Endothelial cell of umbilical vein (primary cell): Measurements from ENCODE around the gene COQ6. TPM values are rescaled to one million over a fixed set of nuclear protein-coding genes. Genes with fewer than 3 reads are reported as not detected.

Experiments
- BruUV-seq: library from RNA; stranded (reverse); fragments of 400-500 nt; replicated peaks from 2 replicates; lab custom pipeline; 2021; lab: Mats Ljungman, UMichigan
- CTCF ChIA-PET: fragments of 300-600, 350-600 bp; sonication (Branson Sonifier 250); formaldehyde crosslinking; loops from one replicate; lab custom pipeline; 2021; ENCODE audit warnings: antibody characterized with exemption, inconsistent platforms; lab: Charles Lee
- POLR2A ChIA-PET: fragments of 300-600, 350-600 bp; sonication (Branson Sonifier 250); formaldehyde crosslinking; loops from one replicate; lab custom pipeline; 2021; ENCODE audit warnings: antibody characterized with exemption, inconsistent platforms; lab: Charles Lee
- DNase-seq: peaks from one replicate; pipeline ENCODE4 v3.0.0-alpha.2; 2011; ENCODE audit warnings: low read depth, low spot score
- FAIRE-seq: peaks from 2 replicates; lab custom pipeline; 2011; peaks lifted over from hg19 to GRCh38; lab: Jason Lieb, UNC
- H2AFZ ChIP-seq: 2 replicates; pipeline ENCODE4 v1.6.0; 2012; ENCODE audit warnings: low read depth, low read length, control low read depth, inconsistent platforms
- H3K27ac ChIP-seq: 2 replicates; pipeline ENCODE4 v1.5.1; 2011; ENCODE audit warnings: low read depth, mild to moderate bottlenecking, control low read depth, low read length, moderate library complexity; ENCODE audit not compliant: insufficient read depth
- H3K27me3 ChIP-seq, 2 experiments: 2 replicates each; pipeline versions ENCODE4 v1.6.0 to v1.6.1; 2011; ENCODE audit warnings: low read length in 2 of 2, mixed read lengths in 1 of 2; ENCODE audit not compliant: control insufficient read depth in 2 of 2, insufficient read depth in 2 of 2
- H3K36me3 ChIP-seq, 2 experiments: 2 replicates in 1 of 2; 3 replicates in 1 of 2; pipeline ENCODE4 v1.5.1; 2011; ENCODE audit warnings: low read length in 2 of 2, mild to moderate bottlenecking in 1 of 2, moderate library complexity in 1 of 2; ENCODE audit not compliant: control insufficient read depth in 2 of 2, insufficient read depth in 2 of 2; ENCODE audit errors: extremely low read depth in 1 of 2
- H3K4me1 ChIP-seq: 3 replicates; pipeline ENCODE4 v1.5.1; 2011; ENCODE audit warnings: mild to moderate bottlenecking, low read length; ENCODE audit not compliant: control insufficient read depth, insufficient read depth; ENCODE audit errors: extremely low read depth
- H3K4me2 ChIP-seq: 2 replicates; pipeline ENCODE4 v1.6.1; 2011; ENCODE audit warnings: low read length, control low read depth, mixed read lengths; ENCODE audit not compliant: insufficient read depth
- H3K4me3 ChIP-seq, 3 experiments: fragments of 200-600 bp in 1 of 3; sonication (generic), shearing (Covaris generic) in 1 of 3; replicated peaks in 1 of 3; 2 replicates each; pipeline ENCODE4 v1.5.1; 2011 to 2016; ENCODE audit warnings: control low read depth in 3 of 3, low read length in 3 of 3, mild to moderate bottlenecking in 2 of 3, inconsistent platforms in 1 of 3, low read depth in 1 of 3, moderate library complexity in 1 of 3; ENCODE audit not compliant: insufficient read depth in 1 of 3
- H3K79me2 ChIP-seq: 2 replicates; pipeline ENCODE4 v1.6.0; 2012; ENCODE audit warnings: low read length, inconsistent platforms; ENCODE audit not compliant: control insufficient read depth, insufficient read depth
- H3K9ac ChIP-seq: replicated peaks from 2 replicates; pipeline ENCODE3; 2011; ENCODE audit warnings: low read length, control low read depth; ENCODE audit not compliant: insufficient read depth; ENCODE audit errors: extremely low read depth
- H3K9me1 ChIP-seq: replicated peaks from 3 replicates; pipeline ENCODE4 v1.6.0; 2011; ENCODE audit warnings: mild to moderate bottlenecking, low read length; ENCODE audit not compliant: control insufficient read depth, insufficient read depth; ENCODE audit errors: extremely low read depth
- H3K9me3 ChIP-seq: replicated peaks from 2 replicates; pipeline ENCODE4 v1.5.1; 2012; ENCODE audit warnings: low read length, inconsistent platforms; ENCODE audit not compliant: control insufficient read depth, insufficient read depth
- H4K20me1 ChIP-seq: replicated peaks from 2 replicates; pipeline ENCODE3; 2011; ENCODE audit warnings: mild to moderate bottlenecking, low read length; ENCODE audit not compliant: control insufficient read depth, insufficient read depth; ENCODE audit errors: extremely low read depth
- FOS ChIP-seq: IDR thresholded peaks from 2 replicates; pipeline ENCODE4 v1.6.1; 2011; ENCODE audit warnings: mild to moderate bottlenecking, low read length, moderate library complexity, borderline replicate concordance; ENCODE audit not compliant: insufficient read depth
- GATA2 ChIP-seq: IDR thresholded peaks from 2 replicates; pipeline ENCODE4 v1.7.0; 2011; ENCODE audit warnings: low read depth, mild to moderate bottlenecking, moderate library complexity, mixed read lengths, low read length; ENCODE audit not compliant: insufficient read length, insufficient read depth
- JUN ChIP-seq: IDR thresholded peaks from 2 replicates; pipeline ENCODE4 v1.6.1; 2011; ENCODE audit warnings: borderline replicate concordance, low read depth; ENCODE audit not compliant: insufficient read length, insufficient read depth
- MYC ChIP-seq: IDR thresholded peaks from one replicate; pipeline ENCODE4 v1.6.1; 2011; ENCODE audit warnings: mild to moderate bottlenecking, low read depth, low read length
- POLR2AphosphoS5 ChIP-seq: IDR thresholded peaks from 2 replicates; pipeline ENCODE4 v1.6.1; 2012; ENCODE audit warnings: low read depth, mild to moderate bottlenecking, control low read depth, low read length, moderate library complexity; ENCODE audit not compliant: insufficient read depth
- dilution Hi-C: fragments of 300-500 bp; cut with MboI; formaldehyde crosslinking; loops from one replicate; pipeline ENCODE4 v1.15.0; 2019; ENCODE audit warnings: low sequenced_read_pairs; ENCODE audit not compliant: extremely low pct_ligation_motif_present
- intact Hi-C: fragments of 100-400 bp; cut with micrococcal nuclease; formaldehyde crosslinking; loops from one replicate; pipeline ENCODE4 v1.10.0; 2022
- polyA plus RNA-seq, 4 experiments: library from polyadenylated mRNA; depleted of rRNA in 3 of 4; stranded (reverse) in 3 of 4; unstranded in 1 of 4; fragments of >200 nt; gene quantifications; 2 replicates each; pipeline versions ENCODE4 v1.2.1 to v1.2.3, GENCODE V29; 2011 to 2012; ENCODE audit warnings: missing spikeins in 1 of 4
- total RNA-seq: library from RNA; stranded (reverse); gene quantifications from 2 replicates; pipeline ENCODE4 v1.2.3, GENCODE V29; 2021
- TF ChIP-seq, protein P1 (sequence below), 2 donors: IDR thresholded peaks; 1 replicate in 1 of 2; 2 replicates in 1 of 2; pipeline ENCODE4 v1.5.1; 2011; ENCODE audit warnings: low read length in 2 of 2, mild to moderate bottlenecking in 2 of 2, moderate library complexity in 2 of 2, control low read depth in 1 of 2, inconsistent platforms in 1 of 2, low read depth in 1 of 2; ENCODE audit not compliant: insufficient read depth in 1 of 2; ENCODE audit errors: extremely low read depth in 1 of 2

The COQ6 gene
- total and polyA plus RNA-seq, 2 donors (not counting 3 experiments of a cell fraction or from before 2014, with no cell fraction given): 20.7 to 35.3 TPM

DNA sequence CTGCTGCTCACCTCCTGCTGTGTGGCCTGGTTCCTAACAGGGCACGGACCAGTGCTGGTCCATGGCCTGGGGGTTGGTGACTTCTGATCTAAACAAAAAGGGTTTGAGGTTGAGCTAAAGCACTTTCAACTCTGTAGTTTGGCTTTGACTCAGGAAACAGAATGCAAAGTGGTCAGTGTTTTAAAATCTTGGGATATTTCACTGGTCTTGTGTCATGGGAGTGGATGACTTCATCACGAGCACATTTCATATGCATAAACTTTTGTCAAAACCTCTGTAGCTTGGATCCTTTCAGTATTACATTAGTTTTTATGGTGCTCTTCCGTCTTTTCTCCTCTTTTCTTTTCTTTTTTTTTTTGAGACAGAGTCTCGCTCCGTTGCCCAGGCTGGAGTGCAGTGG, 25.8 kb upstream of the COQ6 start:
- no peak overlapping the region for H3K9ac ChIP-seq
- no peak for DNase-seq
- ChIA-PET POLR2A (no interaction called here), CTCF (interaction anchor here (1.7 kb wide), 1 partner anchor 12 kb away, joined by 7 read pairs; no protein-coding TSS in a partner anchor)
- H3K4me3 ChIP-seq: no peak overlapping the region
- no peaks in the 10 kb centered on the region for H3K4me1 ChIP-seq
- intact Hi-C loops: no loop called here
- peaks cover 25 to 31% of the 10 kb centered on the region in 2 experiments for H3K36me3 ChIP-seq
- H4K20me1 ChIP-seq: no peaks in the 10 kb centered on the region
- no peak for TF ChIP-seq JUN
- TF ChIP-seq FOS: no peak
- TF ChIP-seq GATA2: no peak
- TF ChIP-seq MYC: no peak
- TF ChIP-seq, protein P1, sequence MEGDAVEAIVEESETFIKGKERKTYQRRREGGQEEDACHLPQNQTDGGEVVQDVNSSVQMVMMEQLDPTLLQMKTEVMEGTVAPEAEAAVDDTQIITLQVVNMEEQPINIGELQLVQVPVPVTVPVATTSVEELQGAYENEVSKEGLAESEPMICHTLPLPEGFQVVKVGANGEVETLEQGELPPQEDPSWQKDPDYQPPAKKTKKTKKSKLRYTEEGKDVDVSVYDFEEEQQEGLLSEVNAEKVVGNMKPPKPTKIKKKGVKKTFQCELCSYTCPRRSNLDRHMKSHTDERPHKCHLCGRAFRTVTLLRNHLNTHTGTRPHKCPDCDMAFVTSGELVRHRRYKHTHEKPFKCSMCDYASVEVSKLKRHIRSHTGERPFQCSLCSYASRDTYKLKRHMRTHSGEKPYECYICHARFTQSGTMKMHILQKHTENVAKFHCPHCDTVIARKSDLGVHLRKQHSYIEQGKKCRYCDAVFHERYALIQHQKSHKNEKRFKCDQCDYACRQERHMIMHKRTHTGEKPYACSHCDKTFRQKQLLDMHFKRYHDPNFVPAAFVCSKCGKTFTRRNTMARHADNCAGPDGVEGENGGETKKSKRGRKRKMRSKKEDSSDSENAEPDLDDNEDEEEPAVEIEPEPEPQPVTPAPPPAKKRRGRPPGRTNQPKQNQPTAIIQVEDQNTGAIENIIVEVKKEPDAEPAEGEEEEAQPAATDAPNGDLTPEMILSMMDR (IDR thresholded peaks at IDR 0.05; ENCODE audit: extremely low read depth in 1 of 2, insufficient read depth in 1 of 2, low read depth in 1 of 2, low read length in 2 of 2): no peak
- TF ChIP-seq POLR2AphosphoS5: no peak
- no peaks in the 10 kb centered on the region for H3K9me3 ChIP-seq
- H3K79me2 ChIP-seq: no peaks in the 10 kb centered on the region
- H3K9me1 ChIP-seq: no peaks in the 10 kb centered on the region
- H3K27me3 ChIP-seq: no peaks in the 10 kb centered on the region
- BruUV-seq: no TSS peak
- H3K27ac ChIP-seq: no peak overlapping the region
- no peak overlapping the region for H3K4me2 ChIP-seq
- no peak overlapping the region for H2AFZ ChIP-seq
- FAIRE-seq: no peak
- dilution Hi-C loops: no loop called here
